Measurements from ENCODE around the gene ZNF736.
"Not testable (repeated sequence)": the region's sequence is repeated elsewhere in the genome, so short reads cannot be mapped to it uniquely, and the experiment has no call there.

The ZNF736 gene

GRCh38 chr7:64313740-64314491 lies at the start of gene ZNF736:
ZNF736 (plus strand) TSS chr7:64313961; CDS start chr7:64314151, 190 bp downstream.
- peak; percentile 78 for DNase-seq

GRCh38 chr7:64266341-64266919 lies 47.3 kb upstream of the ZNF736 start:
- no peak for DNase-seq

- DNase-seq: no peak
Measured at GRCh38 chr7:64277630-64278029, 36.1 kb upstream of the ZNF736 start.

- DNase-seq: no peak
Measured at GRCh38 chr7:64294701-64295420, 18.9 kb upstream of the ZNF736 start.

GRCh38 chr7:64297418-64297817 lies 16.3 kb upstream of the ZNF736 start:
- not testable (repeated sequence) for DNase-seq

- DNase-seq: no peak
Measured at GRCh38 chr7:64300641-64301405, 12.9 kb upstream of the ZNF736 start.

GRCh38 chr7:64307254-64308015 lies 6.3 kb upstream of the ZNF736 start:
- DNase-seq: peak; percentile 79

- no peak for DNase-seq
Measured at GRCh38 chr7:64308016-64308270, 5.8 kb upstream of the ZNF736 start.

GRCh38 chr7:64310426-64310825 lies 3.3 kb upstream of the ZNF736 start:
- no peak for DNase-seq

GRCh38 chr7:64312826-64313225 lies 935 bp upstream of the ZNF736 start:
- no peak for DNase-seq

- no peak for DNase-seq
Measured at GRCh38 chr7:64314566-64314965, 805 bp downstream of the ZNF736 start.

- not testable (repeated sequence) for DNase-seq
Measured at GRCh38 chr7:64316031-64316742, 2.4 kb downstream of the ZNF736 start.

GRCh38 chr7:64320547-64321513 lies 7.1 kb downstream of the ZNF736 start:
- no peak for DNase-seq

- DNase-seq: not testable (repeated sequence)
Measured at GRCh38 chr7:64324166-64324565, 10.4 kb downstream of the ZNF736 start.

GRCh38 chr7:64348713-64349210 lies 35.0 kb downstream of the ZNF736 start:
- not testable (repeated sequence) for DNase-seq

- no peak for DNase-seq
Measured at GRCh38 chr7:64359543-64359942, 45.8 kb downstream of the ZNF736 start.

GRCh38 chr7:64371116-64371515 lies 57.4 kb downstream of the ZNF736 start:
- DNase-seq: no peak

GRCh38 chr7:64373017-64373416 lies 59.3 kb downstream of the ZNF736 start:
- DNase-seq: no peak

GRCh38 chr7:64400401-64400800 lies 86.6 kb downstream of the ZNF736 start:
- DNase-seq: no peak

Measured in activated CD4-positive, CD25-positive, alpha-beta regulatory T cell treated with anti-CD3 and anti-CD28 coated beads, Interleukin-2, amount 50 U/mL, for 72 hours (primary cell).